Neural cell (in vitro differentiated cells): Measurements from ENCODE around the gene DENND5B. TPM values are rescaled to one million over a fixed set of nuclear protein-coding genes. Genes with fewer than 3 reads are reported as not detected.

Experiments
- H2AFZ ChIP-seq: fragments of 200-600, 300-800 bp; sonication (generic), shearing (Covaris generic); 2 replicates; pipeline ENCODE4 v1.6.0; 2014; ENCODE audit warnings: low read depth, mild to moderate bottlenecking, antibody characterized with exemption, low read length, moderate library complexity
- H3F3A ChIP-seq: fragments of 200-600 bp; shearing (Covaris generic); 2 replicates; pipeline ENCODE4 v1.6.1; 2016; ENCODE audit warnings: mild to moderate bottlenecking, moderate library complexity, mixed read lengths, antibody characterized with exemption, low read length; ENCODE audit not compliant: insufficient read depth, poor library complexity, severe bottlenecking
- H3K27ac ChIP-seq: fragments of 200-600, 300-800 bp; sonication (generic), shearing (Covaris generic); 2 replicates; pipeline ENCODE4 v1.5.1; 2014; ENCODE audit warnings: mild to moderate bottlenecking, low read length, moderate library complexity
- H3K27me3 ChIP-seq: fragments of 300-800, 200-600 bp; sonication (generic), shearing (Covaris generic); 2 replicates; pipeline ENCODE4 v1.6.0; 2014; ENCODE audit warnings: mild to moderate bottlenecking, low read depth, low read length, moderate library complexity; ENCODE audit not compliant: insufficient read depth
- H3K36me3 ChIP-seq: fragments of 300-800, 200-600 bp; sonication (generic), shearing (Covaris generic); 2 replicates; pipeline ENCODE4 v1.5.1; 2014; ENCODE audit warnings: mild to moderate bottlenecking, antibody characterized with exemption, low read length, moderate library complexity; ENCODE audit not compliant: insufficient read depth
- H3K4me2 ChIP-seq: fragments of 300-800, 200-600 bp; sonication (generic), shearing (Covaris generic); 2 replicates; pipeline ENCODE4 v1.6.0; 2014; ENCODE audit warnings: mild to moderate bottlenecking, low read length
- H3K4me3 ChIP-seq: fragments of 300-800, 200-600 bp; sonication (generic), shearing (Covaris generic); 2 replicates; pipeline ENCODE4 v1.5.1; 2014; ENCODE audit warnings: mild to moderate bottlenecking, low read length, moderate library complexity
- H3K79me2 ChIP-seq: fragments of 200-600 bp; shearing (Covaris generic); replicated peaks from 2 replicates; pipeline ENCODE4 v1.6.0; 2014; ENCODE audit warnings: mild to moderate bottlenecking, low read length, moderate library complexity; ENCODE audit not compliant: insufficient read depth
- H3K9ac ChIP-seq: fragments of 300-800, 200-600 bp; sonication (generic), shearing (Covaris generic); 2 replicates; pipeline ENCODE4 v1.6.1; 2016; ENCODE audit warnings: mild to moderate bottlenecking, low read length, mixed read lengths
- H3K9me2 ChIP-seq: fragments of 200-600 bp; shearing (Covaris generic); 2 replicates; pipeline ENCODE4 v1.6.1; 2016; ENCODE audit warnings: mild to moderate bottlenecking, low read length, mixed read lengths; ENCODE audit not compliant: insufficient read depth
- H3K9me3 ChIP-seq: fragments of 200-600, 300-800 bp; sonication (generic), shearing (Covaris generic); 2 replicates; pipeline ENCODE4 v1.6.1; 2016; ENCODE audit warnings: mild to moderate bottlenecking, mixed run types, low read length, moderate library complexity, mixed read lengths
- H4K20me1 ChIP-seq: fragments of 200-600 bp; shearing (Covaris generic); 2 replicates; pipeline ENCODE4 v1.6.1; 2016; ENCODE audit warnings: mild to moderate bottlenecking, mixed run types; ENCODE audit not compliant: insufficient read depth
- CTCF ChIP-seq: fragments of 450-650 bp; IDR thresholded peaks from 2 replicates; pipeline ENCODE4 v1.5.1; 2014; ENCODE audit warnings: antibody characterized with exemption, mild to moderate bottlenecking, moderate library complexity; ENCODE audit not compliant: poor library complexity, severe bottlenecking
- EP300 ChIP-seq: fragments of 450-650 bp; conservative IDR thresholded peaks from 2 replicates; pipeline ENCODE4 v1.6.1; 2014; ENCODE audit warnings: antibody characterized with exemption, mild to moderate bottlenecking, moderate library complexity; ENCODE audit not compliant: poor library complexity, severe bottlenecking
- EZH2 ChIP-seq: fragments of 200-600, 300-800 bp; shearing (Covaris generic), sonication (generic); IDR thresholded peaks from 2 replicates; pipeline ENCODE4 v1.6.1; 2014; ENCODE audit warnings: antibody characterized with exemption, low read length, borderline replicate concordance, mild to moderate bottlenecking; ENCODE audit not compliant: insufficient read depth, poor library complexity, severe bottlenecking
- MXI1 ChIP-seq: fragments of 450-650 bp; conservative IDR thresholded peaks from 2 replicates; pipeline ENCODE4 v1.6.1; 2014; ENCODE audit warnings: antibody characterized with exemption, mild to moderate bottlenecking; ENCODE audit not compliant: poor library complexity, severe bottlenecking
- POLR2AphosphoS5 ChIP-seq: IDR thresholded peaks from 2 replicates; pipeline ENCODE4 v1.6.1; 2012
- RAD21 ChIP-seq: fragments of 450-650 bp; conservative IDR thresholded peaks from 2 replicates; pipeline ENCODE4 v1.6.1; 2014; ENCODE audit warnings: antibody characterized with exemption, mild to moderate bottlenecking, moderate library complexity
- SMC3 ChIP-seq: fragments of 450-650 bp; conservative IDR thresholded peaks from 2 replicates; pipeline ENCODE4 v1.6.1; 2014; ENCODE audit warnings: antibody characterized with exemption, mild to moderate bottlenecking, moderate library complexity; ENCODE audit not compliant: poor library complexity
- TAF1 ChIP-seq: IDR thresholded peaks from 2 replicates; pipeline ENCODE4 v1.6.1; 2012; ENCODE audit warnings: low read depth
- polyA plus RNA-seq: library from polyadenylated mRNA; depleted of rRNA; stranded (reverse); fragments of >200 nt; gene quantifications from 2 replicates; pipeline ENCODE4 v1.2.3, GENCODE V29; 2014
- TF ChIP-seq, protein P1 (sequence below): IDR thresholded peaks from 2 replicates; pipeline ENCODE4 v1.6.1; 2012; ENCODE audit warnings: borderline replicate concordance

DENND5B gene
- polyA plus RNA-seq, 1 donor from 2014 or later, result 23.8 TPM

- H3K36me3 ChIP-seq, result no peaks in the 10 kb centered on the region
- no peak overlapping the region for H2AFZ ChIP-seq
- no peaks in the 10 kb centered on the region for H3K9me2 ChIP-seq
- H3K9ac ChIP-seq, result no peak overlapping the region
- H3K4me3 ChIP-seq, result no peak overlapping the region
- no peaks in the 10 kb centered on the region for H3F3A ChIP-seq
- H3K79me2 ChIP-seq, result peaks cover 38% of the 10 kb centered on the region
- H3K9me3 ChIP-seq, result no peaks in the 10 kb centered on the region
- H3K4me2 ChIP-seq, result no peak overlapping the region
- H3K27me3 ChIP-seq, result no peaks in the 10 kb centered on the region
- no peak overlapping the region for H3K27ac ChIP-seq
- no peaks in the 10 kb centered on the region for H4K20me1 ChIP-seq
- TF ChIP-seq POLR2AphosphoS5, result no peak
- no peak for TF ChIP-seq SMC3
- no peak for TF ChIP-seq TAF1
- TF ChIP-seq, protein P1, sequence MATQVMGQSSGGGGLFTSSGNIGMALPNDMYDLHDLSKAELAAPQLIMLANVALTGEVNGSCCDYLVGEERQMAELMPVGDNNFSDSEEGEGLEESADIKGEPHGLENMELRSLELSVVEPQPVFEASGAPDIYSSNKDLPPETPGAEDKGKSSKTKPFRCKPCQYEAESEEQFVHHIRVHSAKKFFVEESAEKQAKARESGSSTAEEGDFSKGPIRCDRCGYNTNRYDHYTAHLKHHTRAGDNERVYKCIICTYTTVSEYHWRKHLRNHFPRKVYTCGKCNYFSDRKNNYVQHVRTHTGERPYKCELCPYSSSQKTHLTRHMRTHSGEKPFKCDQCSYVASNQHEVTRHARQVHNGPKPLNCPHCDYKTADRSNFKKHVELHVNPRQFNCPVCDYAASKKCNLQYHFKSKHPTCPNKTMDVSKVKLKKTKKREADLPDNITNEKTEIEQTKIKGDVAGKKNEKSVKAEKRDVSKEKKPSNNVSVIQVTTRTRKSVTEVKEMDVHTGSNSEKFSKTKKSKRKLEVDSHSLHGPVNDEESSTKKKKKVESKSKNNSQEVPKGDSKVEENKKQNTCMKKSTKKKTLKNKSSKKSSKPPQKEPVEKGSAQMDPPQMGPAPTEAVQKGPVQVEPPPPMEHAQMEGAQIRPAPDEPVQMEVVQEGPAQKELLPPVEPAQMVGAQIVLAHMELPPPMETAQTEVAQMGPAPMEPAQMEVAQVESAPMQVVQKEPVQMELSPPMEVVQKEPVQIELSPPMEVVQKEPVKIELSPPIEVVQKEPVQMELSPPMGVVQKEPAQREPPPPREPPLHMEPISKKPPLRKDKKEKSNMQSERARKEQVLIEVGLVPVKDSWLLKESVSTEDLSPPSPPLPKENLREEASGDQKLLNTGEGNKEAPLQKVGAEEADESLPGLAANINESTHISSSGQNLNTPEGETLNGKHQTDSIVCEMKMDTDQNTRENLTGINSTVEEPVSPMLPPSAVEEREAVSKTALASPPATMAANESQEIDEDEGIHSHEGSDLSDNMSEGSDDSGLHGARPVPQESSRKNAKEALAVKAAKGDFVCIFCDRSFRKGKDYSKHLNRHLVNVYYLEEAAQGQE, result no peak
- no peak for TF ChIP-seq CTCF
- TF ChIP-seq EZH2, result no peak
- no peak for TF ChIP-seq RAD21
- TF ChIP-seq MXI1, result no peak
- TF ChIP-seq EP300, result no peak
Measured at GRCh38 chr12:31507966-31508365, 83.0 kb downstream of the DENND5B start.

- Histone ChIP-seq H3K9ac (no peak overlapping the region), H3K4me3 (no peak overlapping the region), H3K27me3 (no peaks in the 10 kb centered on the region), H3K79me2 (peaks cover 38% of the 10 kb centered on the region), H2AFZ (no peak overlapping the region), H3K36me3 (no peaks in the 10 kb centered on the region), H3K27ac (no peak overlapping the region), H3F3A (no peaks in the 10 kb centered on the region), H3K9me2 (no peaks in the 10 kb centered on the region), H3K4me2 (no peak overlapping the region), H4K20me1 (no peaks in the 10 kb centered on the region), H3K9me3 (no peaks in the 10 kb centered on the region)
- TF ChIP-seq, protein P1, result no peak
- TF ChIP-seq CTCF (no peak), EP300 (no peak), EZH2 (no peak), POLR2AphosphoS5 (no peak), SMC3 (no peak), MXI1 (no peak), RAD21 (no peak), TAF1 (no peak)
Measured at GRCh38 chr12:31506515-31507306, 84.2 kb downstream of the DENND5B start.
